Gastroesophageal sphincter (tissue), 3 donors: ENCODE measurements around the gene IFT88.

ENCODE experiments used
- CTCF ChIP-seq, 4 experiments: fragments of 200-600 bp in 2 of 4; fragments of 450-650 bp in 2 of 4; sonication (generic) in 1 of 4; IDR thresholded peaks; one replicate each; pipeline ENCODE4 v1.5.1; 2017 to 2019; ENCODE audit warnings: antibody characterized with exemption in 4 of 4, mild to moderate bottlenecking in 2 of 4, moderate library complexity in 2 of 4
- POLR2A ChIP-seq, 2 donors: fragments of 450-650 bp; IDR thresholded peaks; one replicate each; pipeline ENCODE4 v1.6.1; 2017; ENCODE audit warnings: antibody characterized with exemption in 2 of 2, mild to moderate bottlenecking in 2 of 2, moderate library complexity in 1 of 2
- POLR2AphosphoS5 ChIP-seq: sonication (generic); formaldehyde crosslinking; IDR thresholded peaks from one replicate; pipeline ENCODE4 v1.6.1; 2017; ENCODE audit warnings: antibody characterized with exemption

DNA sequence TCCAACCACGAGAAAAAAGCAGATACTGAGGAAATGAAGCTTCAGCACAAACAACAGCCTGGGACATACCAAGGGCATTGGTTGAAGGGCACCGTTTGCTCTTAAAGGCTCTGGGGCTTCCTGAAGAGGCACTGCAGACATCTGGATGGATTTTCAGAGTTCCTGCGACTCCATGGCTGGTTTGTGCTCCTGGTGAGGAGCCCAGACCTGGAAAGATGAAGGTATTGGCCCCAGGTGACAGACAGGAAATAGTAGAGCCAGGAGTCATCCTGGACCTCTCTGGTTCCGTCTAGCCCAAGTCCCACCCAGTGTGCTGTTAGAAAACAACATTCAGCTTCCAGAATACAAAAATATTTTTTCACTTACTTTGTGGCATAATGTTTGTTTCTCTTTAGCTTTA lies 142.8 kb downstream of the IFT88 start:
- TF ChIP-seq POLR2A (IDR thresholded peaks at IDR 0.05), result no peak
- TF ChIP-seq CTCF (IDR thresholded peaks at IDR 0.05), result no peak
- TF ChIP-seq POLR2AphosphoS5, result no peak
